Epithelial cell of proximal tubule (primary cell): ENCODE measurements around the gene GALNT9. TPM values are rescaled to one million over a fixed set of nuclear protein-coding genes. Genes with fewer than 3 reads are reported as not detected.

ENCODE experiments used
- DNase-seq: peaks from one replicate; pipeline ENCODE4 v3.0.0-alpha.2; 2011; ENCODE audit warnings: low read depth
- H3K4me3 ChIP-seq: 2 replicates; pipeline ENCODE4 v1.5.1; 2011; ENCODE audit warnings: low read depth, mild to moderate bottlenecking, low read length
- total RNA-seq: library from RNA; depleted of rRNA; stranded (reverse); fragments of >200 nt; gene quantifications from 2 replicates; pipeline ENCODE4 v1.2.3, GENCODE V29; 2015
- TF ChIP-seq, protein P1 (sequence below): conservative IDR thresholded peaks from 2 replicates; pipeline ENCODE4 v1.5.1; 2012; ENCODE audit warnings: low read depth, mild to moderate bottlenecking, low read length

The GALNT9 gene
- total RNA-seq, 1 donor from 2014 or later = not detected

DNA sequence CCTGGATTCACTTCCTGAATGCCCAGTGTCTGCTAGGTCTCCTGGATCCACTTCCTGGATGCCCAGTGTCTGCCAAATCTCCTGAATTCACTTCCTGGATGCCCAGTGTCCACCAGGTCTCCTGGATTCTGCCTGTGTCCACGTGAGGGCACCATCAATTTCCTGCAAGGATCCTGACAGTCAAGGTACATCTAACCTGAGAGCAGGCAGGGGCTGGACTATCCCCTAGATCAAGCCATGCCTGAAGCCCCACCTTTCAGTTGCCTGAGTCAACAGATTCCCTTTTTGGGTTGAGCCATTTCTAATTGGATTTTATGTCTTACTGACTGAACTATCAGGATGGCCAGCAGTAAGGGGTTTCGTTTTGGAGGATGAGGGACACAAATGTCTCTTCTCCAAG lies 49.5 kb downstream of the GALNT9 start:
- H3K4me3 ChIP-seq = no peak overlapping the region
- DNase-seq = no peak
- TF ChIP-seq, protein P1, sequence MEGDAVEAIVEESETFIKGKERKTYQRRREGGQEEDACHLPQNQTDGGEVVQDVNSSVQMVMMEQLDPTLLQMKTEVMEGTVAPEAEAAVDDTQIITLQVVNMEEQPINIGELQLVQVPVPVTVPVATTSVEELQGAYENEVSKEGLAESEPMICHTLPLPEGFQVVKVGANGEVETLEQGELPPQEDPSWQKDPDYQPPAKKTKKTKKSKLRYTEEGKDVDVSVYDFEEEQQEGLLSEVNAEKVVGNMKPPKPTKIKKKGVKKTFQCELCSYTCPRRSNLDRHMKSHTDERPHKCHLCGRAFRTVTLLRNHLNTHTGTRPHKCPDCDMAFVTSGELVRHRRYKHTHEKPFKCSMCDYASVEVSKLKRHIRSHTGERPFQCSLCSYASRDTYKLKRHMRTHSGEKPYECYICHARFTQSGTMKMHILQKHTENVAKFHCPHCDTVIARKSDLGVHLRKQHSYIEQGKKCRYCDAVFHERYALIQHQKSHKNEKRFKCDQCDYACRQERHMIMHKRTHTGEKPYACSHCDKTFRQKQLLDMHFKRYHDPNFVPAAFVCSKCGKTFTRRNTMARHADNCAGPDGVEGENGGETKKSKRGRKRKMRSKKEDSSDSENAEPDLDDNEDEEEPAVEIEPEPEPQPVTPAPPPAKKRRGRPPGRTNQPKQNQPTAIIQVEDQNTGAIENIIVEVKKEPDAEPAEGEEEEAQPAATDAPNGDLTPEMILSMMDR = no peak

DNA sequence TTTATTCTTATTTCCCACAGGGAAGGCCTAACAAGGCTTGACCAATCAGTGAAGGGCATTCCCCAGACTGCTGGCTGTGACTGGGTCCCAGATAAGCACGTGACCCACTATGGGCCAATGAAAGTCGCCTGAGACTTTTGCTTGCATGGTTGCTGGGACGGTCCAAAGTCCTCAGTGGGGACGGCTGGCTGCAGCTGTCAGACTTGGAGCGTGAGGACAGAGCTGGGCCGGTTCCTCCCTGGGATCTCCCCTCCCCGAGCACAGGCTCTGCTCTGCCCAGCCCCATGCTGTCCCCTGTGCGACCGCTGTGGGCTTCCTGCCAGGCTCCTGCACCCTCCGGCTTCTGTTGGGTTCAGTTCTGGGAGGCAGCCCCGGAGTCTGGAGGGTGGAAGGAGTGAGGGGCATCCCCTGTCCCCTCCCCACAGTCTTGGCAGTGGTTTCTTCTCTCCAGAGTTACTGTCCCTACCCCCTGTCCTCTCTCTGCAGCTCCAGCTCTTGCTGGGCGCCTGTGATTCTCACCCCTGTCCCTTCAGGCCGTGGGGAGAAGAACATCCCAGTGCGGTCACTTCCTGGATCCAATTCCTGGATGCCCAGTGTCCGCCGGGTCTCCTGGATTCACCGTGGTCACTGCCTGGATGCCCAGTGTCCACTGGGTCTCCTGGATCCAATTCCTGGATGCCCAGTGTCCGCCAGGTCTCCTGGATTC lies 50.1 kb downstream of the GALNT9 start:
- DNase-seq = no peak
- H3K4me3 ChIP-seq = no peak overlapping the region
- TF ChIP-seq, protein P1 = no peak

DNA sequence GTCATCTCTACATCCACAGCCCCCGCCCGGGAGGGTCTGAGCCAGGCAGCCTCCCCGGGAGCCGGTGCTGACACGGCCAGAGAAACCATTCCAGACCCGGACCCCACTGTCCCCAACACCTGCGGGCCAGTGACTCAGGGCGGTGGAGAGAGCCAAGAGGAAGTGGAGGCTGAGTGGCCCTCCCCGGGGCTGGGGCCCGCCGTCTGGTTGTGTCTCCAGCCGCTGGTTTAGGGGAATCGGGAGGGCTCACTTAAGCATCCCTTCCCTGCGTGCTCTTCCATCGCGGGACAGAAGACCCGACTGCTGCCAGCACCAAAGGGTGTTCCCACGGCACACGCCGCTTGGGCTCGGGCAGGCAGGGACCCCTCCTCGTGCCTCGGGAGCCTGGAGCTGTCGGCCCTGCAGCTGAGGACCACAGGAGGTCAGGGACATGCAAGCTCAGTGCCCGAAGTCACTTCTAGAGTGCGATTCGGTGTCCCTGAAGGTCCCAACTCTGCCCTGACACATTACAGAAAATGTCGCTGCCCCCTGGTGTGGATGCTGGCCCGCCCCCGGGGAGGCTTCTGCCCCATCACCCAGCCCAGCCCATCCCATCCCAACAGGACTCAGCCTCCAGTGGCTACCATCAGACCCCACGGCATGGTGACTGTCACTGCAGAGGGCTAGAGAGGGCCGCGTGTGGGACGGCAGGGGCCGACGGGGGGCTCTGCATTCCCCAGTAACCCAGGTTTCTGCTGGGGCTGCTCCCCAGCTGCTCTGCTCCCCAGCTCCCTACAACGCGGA lies 50.8 kb downstream of the GALNT9 start:
- no peak overlapping the region for H3K4me3 ChIP-seq
- TF ChIP-seq, protein P1 = no peak
- no peak for DNase-seq

DNA sequence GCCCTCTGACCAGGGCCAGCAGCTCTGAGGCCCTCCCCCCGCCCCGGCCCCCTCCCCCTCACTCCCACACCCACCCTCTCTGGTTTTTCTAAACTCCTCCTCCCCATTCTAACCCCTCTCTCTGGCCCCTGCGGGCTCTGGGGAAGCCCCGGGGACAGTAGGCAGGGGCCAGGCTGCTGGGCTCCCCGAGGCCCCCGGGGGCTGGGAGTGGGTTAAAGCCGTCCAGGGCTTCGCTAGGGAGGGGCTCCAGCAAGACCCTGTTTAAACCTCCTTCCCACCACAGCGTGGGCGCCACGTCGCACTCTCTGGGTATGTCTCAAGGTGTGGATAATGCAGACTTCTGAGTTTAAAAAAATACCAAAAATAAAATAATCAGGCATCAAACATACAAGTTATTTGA lies 51.4 kb downstream of the GALNT9 start:
- TF ChIP-seq, protein P1 = no peak
- no peak overlapping the region for H3K4me3 ChIP-seq
- DNase-seq = no peak

DNA sequence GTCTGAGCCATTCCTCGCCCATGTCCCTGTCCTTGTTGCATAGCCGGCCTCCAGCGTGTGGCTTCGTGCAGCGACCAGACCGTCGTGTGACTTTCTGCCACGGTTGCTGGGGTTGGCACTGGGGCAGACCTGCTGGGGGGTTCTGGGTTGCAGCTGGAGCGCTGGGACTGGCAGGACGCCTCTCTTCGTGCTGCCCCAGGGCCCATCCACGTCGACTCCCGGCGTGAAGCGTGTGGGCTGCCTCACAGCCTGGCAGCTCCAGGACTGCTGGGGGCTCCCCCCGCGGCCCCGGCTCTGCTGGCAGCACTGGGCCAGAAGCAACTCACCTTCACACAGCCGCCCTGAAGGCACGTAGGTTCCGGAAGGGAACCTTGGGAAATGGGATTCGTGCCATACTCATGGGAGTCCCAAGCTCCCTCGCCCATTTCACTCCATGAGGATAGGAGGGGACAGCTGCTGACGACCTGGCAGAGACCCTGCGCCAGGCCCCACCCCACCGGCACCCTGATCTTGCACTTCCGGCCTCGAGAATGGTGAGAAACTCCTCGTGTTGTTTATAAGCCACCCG lies 51.9 kb downstream of the GALNT9 start:
- DNase-seq = no peak
- no peak overlapping the region for H3K4me3 ChIP-seq
- TF ChIP-seq, protein P1 = no peak

DNA sequence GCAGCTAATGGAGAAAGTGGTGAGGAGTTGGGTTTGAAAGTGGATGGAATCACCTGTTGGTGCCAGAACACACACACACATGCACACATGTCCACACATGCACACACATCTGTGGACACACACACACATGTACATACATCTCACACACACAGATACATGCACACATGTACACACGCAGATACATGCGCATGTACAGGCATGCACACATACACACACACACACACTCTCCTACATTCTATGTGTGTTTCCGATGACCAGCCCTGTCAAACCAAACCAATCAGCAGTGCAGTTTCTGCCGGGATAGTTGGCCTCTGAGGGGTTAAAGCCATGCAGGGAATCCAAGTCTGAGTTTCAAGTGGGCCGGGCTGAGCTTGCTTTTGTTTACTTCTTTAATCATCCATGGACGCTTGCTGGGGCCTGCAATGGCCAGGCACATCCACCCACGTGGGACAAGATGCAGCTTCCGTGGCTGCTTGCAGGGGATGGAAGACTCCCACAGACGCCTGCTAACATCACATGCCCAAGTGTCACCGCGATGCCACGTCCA lies 52.5 kb downstream of the GALNT9 start:
- DNase-seq = no peak
- TF ChIP-seq, protein P1 = no peak
- H3K4me3 ChIP-seq = no peak overlapping the region
